HEK293T (cell line): ENCODE measurements around the gene KIF26B.

Experiments
- CTCF ChIA-PET: fragments of 350-600 bp; formaldehyde crosslinking; extraction: SDS; loops from one replicate; lab custom pipeline; 2021; ENCODE audit warnings: antibody characterized with exemption, inconsistent platforms; lab: Yijun Ruan, JAX
- POLR2A ChIA-PET: fragments of 350-600 bp; formaldehyde crosslinking; extraction: SDS; loops from one replicate; lab custom pipeline; 2020; ENCODE audit warnings: antibody characterized with exemption, inconsistent platforms; lab: Yijun Ruan, JAX
- DNase-seq: peaks from one replicate; pipeline ENCODE4 v3.0.0; 2012; ENCODE audit warnings: mixed read lengths; ENCODE audit errors: extremely low spot score
- ARNT ChIP-seq: fragments of 450-650 bp; IDR thresholded peaks from 2 replicates; pipeline ENCODE4 v1.6.1; 2017; ENCODE audit warnings: mild to moderate bottlenecking
- BHLHE40 ChIP-seq: fragments of 450-650 bp; IDR thresholded peaks from 2 replicates; pipeline ENCODE4 v1.6.1; 2016; ENCODE audit warnings: mild to moderate bottlenecking, moderate library complexity, borderline replicate concordance
- CTBP1 ChIP-seq: fragments of 450-650 bp; IDR thresholded peaks from 2 replicates; pipeline ENCODE4 v1.6.1; 2016; ENCODE audit warnings: borderline replicate concordance
- ELF4 ChIP-seq: fragments of 450-650 bp; IDR thresholded peaks from 2 replicates; pipeline ENCODE4 v1.6.1; 2017; ENCODE audit warnings: antibody characterized with exemption
- FOXA1 ChIP-seq: fragments of 450-650 bp; IDR thresholded peaks from 2 replicates; pipeline ENCODE4 v1.6.1; 2016; ENCODE audit warnings: mild to moderate bottlenecking
- FOXK2 ChIP-seq: fragments of 450-650 bp; IDR thresholded peaks from 2 replicates; pipeline ENCODE4 v1.6.1; 2016; ENCODE audit warnings: mild to moderate bottlenecking
- FOXM1 ChIP-seq: fragments of 450-650 bp; IDR thresholded peaks from 2 replicates; pipeline ENCODE4 v1.6.1; 2017; ENCODE audit warnings: mild to moderate bottlenecking, borderline replicate concordance
- HDGF ChIP-seq: fragments of 450-650 bp; IDR thresholded peaks from 2 replicates; pipeline ENCODE4 v1.6.1; 2017; ENCODE audit warnings: antibody characterized with exemption, borderline replicate concordance
- L3MBTL2 ChIP-seq: fragments of 450-650 bp; conservative IDR thresholded peaks from 2 replicates; pipeline ENCODE4 v1.6.1; 2016; ENCODE audit warnings: mild to moderate bottlenecking
- LEF1 ChIP-seq: fragments of 450-650 bp; IDR thresholded peaks from 2 replicates; pipeline ENCODE4 v1.6.1; 2017; ENCODE audit warnings: mild to moderate bottlenecking, borderline replicate concordance
- NFRKB ChIP-seq: fragments of 450-650 bp; IDR thresholded peaks from 2 replicates; pipeline ENCODE4 v1.6.1; 2016; ENCODE audit warnings: mild to moderate bottlenecking, moderate library complexity
- SP1 ChIP-seq: fragments of 450-650 bp; IDR thresholded peaks from 2 replicates; pipeline ENCODE4 v1.6.1; 2017
- SUZ12 ChIP-seq: fragments of 450-650 bp; IDR thresholded peaks from 2 replicates; pipeline ENCODE4 v1.6.1; 2016; ENCODE audit warnings: mild to moderate bottlenecking
- TARDBP ChIP-seq: fragments of 450-650 bp; IDR thresholded peaks from 2 replicates; pipeline ENCODE4 v1.6.1; 2016
- ZNF384 ChIP-seq: fragments of 450-650 bp; IDR thresholded peaks from 2 replicates; pipeline ENCODE4 v1.6.1; 2016
- TF ChIP-seq, protein P1 (sequence below): fragments of 450-650 bp; IDR thresholded peaks from 2 replicates; pipeline ENCODE4 v1.6.1; 2016

Gene KIF26B

DNA sequence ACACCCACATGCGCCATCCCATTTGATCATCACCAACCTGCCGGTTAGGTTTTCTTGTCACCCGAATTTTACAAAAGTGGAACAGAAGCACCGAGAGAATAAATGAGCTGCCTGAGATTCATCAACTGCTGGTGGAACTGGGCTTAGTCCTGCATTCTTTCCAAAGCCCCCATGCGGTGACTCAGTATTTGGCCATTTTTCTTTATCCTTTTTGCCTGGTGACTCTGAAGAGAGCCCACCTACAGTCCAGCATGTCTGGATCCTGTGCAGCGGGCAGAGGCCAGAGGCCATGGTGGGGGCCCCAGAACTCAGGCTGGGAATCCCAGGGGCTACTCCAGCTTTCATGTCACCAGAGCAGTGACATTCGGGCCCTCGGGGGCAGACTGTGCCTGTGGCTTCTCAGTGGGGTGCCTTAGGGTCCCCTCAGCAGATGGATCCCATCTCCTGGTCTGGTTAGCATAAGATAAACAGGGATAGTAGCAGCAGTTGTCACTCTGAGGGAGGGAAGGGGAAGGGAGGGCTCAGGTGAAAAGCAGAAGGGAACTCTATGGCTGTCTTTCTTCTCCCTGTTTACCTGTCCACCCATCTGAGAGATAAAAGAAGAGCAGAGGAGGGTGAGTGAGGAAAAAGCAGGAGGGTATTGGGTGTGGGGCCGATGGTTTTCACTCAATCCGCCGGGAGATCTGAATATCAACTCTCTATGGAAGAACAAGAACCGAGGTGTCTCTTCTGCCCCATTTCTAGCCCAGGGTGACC lies 63.2 kb downstream of the KIF26B start:
- no peak for DNase-seq
- ChIA-PET CTCF (no interaction called here), POLR2A (no interaction called here)
- TF ChIP-seq SUZ12 (no peak), BHLHE40 (no peak), ARNT (no peak), L3MBTL2 (no peak), NFRKB (no peak), LEF1 (no peak), ELF4 (no peak), FOXK2 (no peak)
- TF ChIP-seq, protein P1, sequence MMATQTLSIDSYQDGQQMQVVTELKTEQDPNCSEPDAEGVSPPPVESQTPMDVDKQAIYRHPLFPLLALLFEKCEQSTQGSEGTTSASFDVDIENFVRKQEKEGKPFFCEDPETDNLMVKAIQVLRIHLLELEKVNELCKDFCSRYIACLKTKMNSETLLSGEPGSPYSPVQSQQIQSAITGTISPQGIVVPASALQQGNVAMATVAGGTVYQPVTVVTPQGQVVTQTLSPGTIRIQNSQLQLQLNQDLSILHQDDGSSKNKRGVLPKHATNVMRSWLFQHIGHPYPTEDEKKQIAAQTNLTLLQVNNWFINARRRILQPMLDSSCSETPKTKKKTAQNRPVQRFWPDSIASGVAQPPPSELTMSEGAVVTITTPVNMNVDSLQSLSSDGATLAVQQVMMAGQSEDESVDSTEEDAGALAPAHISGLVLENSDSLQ: no peak

GRCh38 chr1:245220381-245220985 lies 65.7 kb downstream of the KIF26B start:
- TF ChIP-seq NFRKB (no peak), CTBP1 (no peak), HDGF (no peak), BHLHE40 (no peak), FOXA1 (no peak)
- DNase-seq: no peak
- ChIA-PET POLR2A (no interaction called here), CTCF (no interaction called here)

DNA sequence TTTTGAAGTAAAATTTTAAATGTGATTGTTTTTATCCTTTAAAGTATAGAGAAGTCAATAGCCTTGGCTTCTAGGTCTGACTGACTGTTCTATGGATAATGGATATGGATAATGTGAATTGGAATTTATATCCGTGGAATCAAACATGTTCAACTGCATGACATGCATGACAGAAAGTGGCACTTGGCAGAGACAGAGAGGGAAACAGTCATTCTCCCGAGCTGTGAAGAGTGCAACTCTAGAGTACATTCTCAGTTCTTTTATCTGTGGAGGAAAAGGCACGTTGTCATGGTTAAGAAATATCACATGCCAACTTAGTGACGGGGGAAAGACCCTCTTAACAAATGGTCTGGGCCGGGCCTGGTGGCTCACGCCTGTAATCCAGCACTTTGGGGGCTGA lies 67.0 kb downstream of the KIF26B start:
- DNase-seq: no peak
- POLR2A ChIA-PET: no interaction called here
- CTCF ChIA-PET: no interaction called here
- TF ChIP-seq L3MBTL2: no peak
- TF ChIP-seq BHLHE40: no peak
- TF ChIP-seq HDGF: no peak
- no peak for TF ChIP-seq FOXA1
- TF ChIP-seq ARNT: no peak
- no peak for TF ChIP-seq TARDBP
- no peak for TF ChIP-seq SP1
- TF ChIP-seq LEF1: no peak
- TF ChIP-seq ELF4: no peak
- TF ChIP-seq CTBP1: no peak
- TF ChIP-seq ZNF384: no peak
- TF ChIP-seq, protein P1: no peak
- TF ChIP-seq SUZ12: no peak
- TF ChIP-seq FOXM1: no peak
- no peak for TF ChIP-seq FOXK2
- no peak for TF ChIP-seq NFRKB

- ChIA-PET POLR2A (no interaction called here), CTCF (no interaction called here)
- TF ChIP-seq ELF4: no peak
- no peak for DNase-seq
Measured at GRCh38 chr1:245222931-245223595, 68.3 kb downstream of the KIF26B start.

- TF ChIP-seq, protein P1: peak; percentile 60
- TF ChIP-seq LEF1: no peak
- CTCF ChIA-PET: no interaction called here
- POLR2A ChIA-PET: no interaction called here
- peak; percentile 57 for DNase-seq
Measured at GRCh38 chr1:245225322-245226202, 70.8 kb downstream of the KIF26B start.

DNA sequence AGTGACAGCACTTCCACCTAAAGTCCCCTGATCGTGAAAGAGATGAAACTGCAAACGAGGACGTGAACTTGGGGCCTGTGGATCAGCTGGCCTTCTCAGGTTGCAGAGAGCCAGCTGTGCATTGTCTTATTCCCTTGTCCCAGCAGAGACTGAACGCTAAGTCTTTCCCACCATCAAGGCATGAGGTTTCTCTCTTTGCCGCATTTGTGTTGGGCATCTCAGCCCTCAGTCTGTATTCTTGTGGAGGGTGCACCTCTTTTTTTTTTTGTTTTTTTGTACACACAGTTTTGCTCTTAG lies 71.4 kb downstream of the KIF26B start:
- DNase-seq: no peak
- ChIA-PET POLR2A (no interaction called here), CTCF (no interaction called here)
- no peak for TF ChIP-seq BHLHE40
- no peak for TF ChIP-seq FOXA1
- no peak for TF ChIP-seq LEF1
- no peak for TF ChIP-seq SP1
- no peak for TF ChIP-seq HDGF
- TF ChIP-seq L3MBTL2: no peak
- no peak for TF ChIP-seq CTBP1
- no peak for TF ChIP-seq FOXM1
- TF ChIP-seq ELF4: no peak
- no peak for TF ChIP-seq ARNT
